ENCODE data around the gene TMEM151B. TPM values are rescaled to one million over a fixed set of nuclear protein-coding genes. Genes with fewer than 3 reads are reported as not detected.

TMEM151B gene
- total RNA-seq, 1 donor from 2014 or later = 0.05 TPM

GRCh38 chr6:44302856-44303255 is 32.6 kb downstream of the TMEM151B start:
- Mint-ChIP-seq H3K36me3 (ENCODE audit: low read depth) (peaks cover 36% of the 10 kb centered on the region), H3K4me3 (ENCODE audit: unreplicated experiment) (no peak overlapping the region), H3K27ac (ENCODE audit: unreplicated experiment) (no peak overlapping the region), H3K9me3 (ENCODE audit: low read depth) (no peaks in the 10 kb centered on the region), H3K27me3 (ENCODE audit: low read depth) (peaks cover 9% of the 10 kb centered on the region), H3K4me1 (ENCODE audit: low read depth) (peaks cover 4% of the 10 kb centered on the region)
- no peak for DNase-seq (ENCODE audit: low spot score)
- no peak for TF ChIP-seq CTCF (IDR thresholded peaks at IDR 0.05)

- Mint-ChIP-seq H3K4me1 (ENCODE audit: low read depth) (no peaks in the 10 kb centered on the region), H3K36me3 (ENCODE audit: low read depth) (peaks cover 40% of the 10 kb centered on the region), H3K27ac (ENCODE audit: unreplicated experiment) (no peak overlapping the region), H3K4me3 (ENCODE audit: unreplicated experiment) (no peak overlapping the region), H3K9me3 (ENCODE audit: low read depth) (no peaks in the 10 kb centered on the region), H3K27me3 (ENCODE audit: low read depth) (peaks cover 5% of the 10 kb centered on the region)
- no peak for TF ChIP-seq CTCF (IDR thresholded peaks at IDR 0.05)
- no peak for DNase-seq (ENCODE audit: low spot score)
Measured at GRCh38 chr6:44303842-44304241, 33.6 kb downstream of the TMEM151B start.

GRCh38 chr6:44304282-44305199 is 34.3 kb downstream of the TMEM151B start:
- TF ChIP-seq CTCF (IDR thresholded peaks at IDR 0.05) = peak; percentile 82
- peaks cover 43% of the 10 kb centered on the region for H3K36me3 Mint-ChIP-seq (ENCODE audit: low read depth)
- H3K4me3 Mint-ChIP-seq (ENCODE audit: unreplicated experiment) = no peak overlapping the region
- no peak overlapping the region for H3K27ac Mint-ChIP-seq (ENCODE audit: unreplicated experiment)
- no peaks in the 10 kb centered on the region for H3K9me3 Mint-ChIP-seq (ENCODE audit: low read depth)
- DNase-seq (ENCODE audit: low spot score) = no peak
- no peaks in the 10 kb centered on the region for H3K27me3 Mint-ChIP-seq (ENCODE audit: low read depth)
- H3K4me1 Mint-ChIP-seq (ENCODE audit: low read depth) = no peaks in the 10 kb centered on the region

- H3K4me3 Mint-ChIP-seq (ENCODE audit: unreplicated experiment) = no peak overlapping the region
- H3K9me3 Mint-ChIP-seq (ENCODE audit: low read depth) = no peaks in the 10 kb centered on the region
- H3K4me1 Mint-ChIP-seq (ENCODE audit: low read depth) = no peaks in the 10 kb centered on the region
- DNase-seq (ENCODE audit: low spot score) = no peak
- peaks cover 45% of the 10 kb centered on the region for H3K36me3 Mint-ChIP-seq (ENCODE audit: low read depth)
- no peak overlapping the region for H3K27ac Mint-ChIP-seq (ENCODE audit: unreplicated experiment)
- no peak for TF ChIP-seq CTCF (IDR thresholded peaks at IDR 0.05)
- no peaks in the 10 kb centered on the region for H3K27me3 Mint-ChIP-seq (ENCODE audit: low read depth)
Measured at GRCh38 chr6:44305200-44305725, 35.0 kb downstream of the TMEM151B start.

GRCh38 chr6:44306710-44307109 is 36.5 kb downstream of the TMEM151B start:
- Mint-ChIP-seq H3K9me3 (ENCODE audit: low read depth) (no peaks in the 10 kb centered on the region), H3K4me1 (ENCODE audit: low read depth) (peaks cover 2% of the 10 kb centered on the region), H3K27ac (ENCODE audit: unreplicated experiment) (no peak overlapping the region), H3K4me3 (ENCODE audit: unreplicated experiment) (no peak overlapping the region), H3K27me3 (ENCODE audit: low read depth) (no peaks in the 10 kb centered on the region), H3K36me3 (ENCODE audit: low read depth) (peaks cover 35% of the 10 kb centered on the region)
- TF ChIP-seq CTCF (IDR thresholded peaks at IDR 0.05) = no peak
- no peak for DNase-seq (ENCODE audit: low spot score)

Measured in chondrocyte (in vitro differentiated cells).